Thoracic aorta (tissue), 2 donors: ENCODE data around the gene ILKAP. TPM values are rescaled to one million over a fixed set of nuclear protein-coding genes. Genes with fewer than 3 reads are reported as not detected.

Experiments used
- ATAC-seq: fragments of 150-250 bp; one replicate; pipeline ENCODE4 v1.8.0; 2017; ENCODE audit warnings: low read depth; ENCODE audit not compliant: insufficient number of reproducible peaks, low FRiP score
- DNase-seq: peaks from one replicate; pipeline ENCODE4 v3.0.0-alpha.2; 2020; ENCODE audit warnings: low spot score
- H3K27ac ChIP-seq, 2 donors: fragments of 200-600 bp; sonication (generic); 1 replicate in 1 of 2; 2 replicates in 1 of 2; pipeline ENCODE4 v1.5.1; 2016; ENCODE audit warnings: mild to moderate bottlenecking in 2 of 2, moderate library complexity in 2 of 2
- H3K27me3 ChIP-seq: fragments of 200-600 bp; sonication (generic); replicated peaks from 2 replicates; pipeline ENCODE4 v1.6.0; 2016; ENCODE audit warnings: mild to moderate bottlenecking; ENCODE audit not compliant: insufficient read depth
- H3K36me3 ChIP-seq: fragments of 200-600 bp; sonication (generic); one replicate; pipeline ENCODE4 v1.5.1; 2016
- H3K4me1 ChIP-seq, 2 donors: fragments of 200-600 bp; sonication (generic); 1 replicate in 1 of 2; 2 replicates in 1 of 2; pipeline versions ENCODE4 v1.5.1 to v1.6.0; 2016; ENCODE audit warnings: low read depth in 2 of 2, mild to moderate bottlenecking in 1 of 2; ENCODE audit not compliant: control insufficient read depth in 1 of 2
- H3K4me3 ChIP-seq: fragments of 200-600 bp; sonication (generic); 2 replicates; pipeline ENCODE4 v1.5.1; 2016; ENCODE audit warnings: mild to moderate bottlenecking
- H3K9me3 ChIP-seq: fragments of 200-600 bp; sonication (generic); 2 replicates; pipeline ENCODE4 v1.5.1; 2016
- CTCF ChIP-seq: fragments of 200-600 bp; sonication (generic); IDR thresholded peaks from one replicate; pipeline ENCODE4 v1.5.1; 2019; ENCODE audit warnings: antibody characterized with exemption
- total RNA-seq, 2 donors: library from RNA; depleted of rRNA; stranded (reverse); fragments of >200 nt; gene quantifications; one replicate each; pipeline versions ENCODE4 v1.1.0 to v1.2.3, GENCODE V29; 2016

Gene ILKAP
- total RNA-seq, 2 donors from 2014 or later: 28.6 to 58.0 TPM

DNA sequence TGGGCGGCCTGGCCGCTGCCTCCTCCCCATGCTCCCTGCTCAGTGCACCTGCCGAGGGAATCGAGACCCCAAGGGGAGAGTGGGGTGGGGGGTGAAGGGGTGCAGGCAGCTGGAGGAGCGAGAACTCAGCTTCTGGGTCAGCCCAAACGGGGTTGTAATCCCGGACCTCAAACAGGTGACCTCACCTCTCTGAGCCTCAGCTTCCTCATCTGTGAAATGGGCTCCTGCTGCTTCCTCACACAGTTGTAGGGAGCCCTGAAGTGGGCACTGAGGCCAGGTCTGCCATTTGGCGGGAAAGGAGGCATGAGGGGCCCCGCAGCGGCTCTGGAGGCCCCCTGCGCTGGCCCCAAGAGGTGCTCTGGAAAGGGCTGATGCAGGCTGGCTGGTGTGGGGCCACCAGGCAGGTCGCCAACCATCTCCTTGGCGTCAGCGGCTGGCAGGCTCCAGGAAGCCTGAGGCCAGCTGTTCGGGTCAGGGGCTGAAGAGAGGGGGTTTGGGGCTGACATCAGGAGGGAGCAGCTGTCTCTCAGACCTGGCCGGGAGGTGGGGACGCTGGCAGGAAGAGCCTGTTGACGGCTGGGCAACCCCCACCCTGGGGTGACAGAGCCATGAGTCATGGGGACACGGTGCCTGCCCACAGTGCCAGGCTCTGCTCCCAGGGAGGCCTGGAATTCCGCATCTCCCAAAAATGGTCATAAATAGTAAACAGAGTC, 60.1 kb downstream of the ILKAP start:
- peak overlapping the region; percentile 44 to 69 for H3K27ac ChIP-seq
- no peak for ATAC-seq
- no peak for TF ChIP-seq CTCF
- no peaks in the 10 kb centered on the region for H3K27me3 ChIP-seq
- peak overlapping the region; percentile 54 for H3K4me3 ChIP-seq
- DNase-seq: no peak
- no peaks in the 10 kb centered on the region for H3K36me3 ChIP-seq
- no peaks in the 10 kb centered on the region for H3K9me3 ChIP-seq
- H3K4me1 ChIP-seq: peaks cover 21 to 56% of the 10 kb centered on the region in 2 donors

DNA sequence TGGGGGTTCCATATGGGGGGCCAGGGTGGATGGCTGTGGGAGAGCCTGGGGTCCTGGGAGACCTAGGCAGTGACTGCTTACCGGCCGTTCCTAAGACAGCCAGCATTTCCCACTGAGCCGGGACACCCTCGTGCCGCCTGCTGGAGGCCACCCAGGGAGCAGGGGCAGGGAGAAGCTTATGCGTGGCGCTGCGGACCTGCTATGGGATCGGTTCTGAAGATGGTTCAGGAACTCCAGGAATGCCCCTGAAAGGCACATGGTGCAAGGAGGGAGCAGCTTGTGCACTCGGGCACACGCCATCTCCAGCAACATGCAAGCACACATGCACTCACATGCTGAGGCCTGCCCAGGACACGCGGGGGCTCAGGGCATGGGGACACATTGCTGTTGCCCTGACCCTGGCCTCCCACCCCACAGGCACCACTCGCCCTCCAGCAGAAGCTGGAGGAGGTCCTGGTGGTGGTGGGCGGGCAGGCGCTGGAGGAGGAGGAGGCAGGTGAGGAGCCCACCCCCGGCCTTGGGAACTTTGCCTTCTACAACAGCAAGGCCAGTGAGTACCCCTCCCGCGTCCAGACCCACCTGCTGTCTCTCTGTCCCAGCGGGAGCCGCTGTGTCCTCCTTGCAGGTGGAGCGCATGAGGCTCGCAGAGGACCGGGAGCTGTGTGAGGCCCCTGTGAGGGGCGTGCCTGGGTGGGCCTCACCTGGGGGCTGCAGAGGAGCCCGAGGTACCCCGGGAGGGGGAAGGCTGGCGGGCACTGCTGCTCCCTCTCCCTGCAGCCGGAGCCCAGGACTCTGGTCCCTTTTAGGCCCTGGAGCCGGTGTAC, 60.9 kb downstream of the ILKAP start:
- H3K27me3 ChIP-seq: no peaks in the 10 kb centered on the region
- peak overlapping the region; percentile 54 for H3K4me3 ChIP-seq
- DNase-seq (no peak), ATAC-seq (no peak)
- TF ChIP-seq CTCF: no peak
- peaks cover 29 to 64% of the 10 kb centered on the region in 2 donors for H3K4me1 ChIP-seq
- no peaks in the 10 kb centered on the region for H3K36me3 ChIP-seq
- H3K27ac ChIP-seq: peak overlapping the region; percentile 44 to 69
- no peaks in the 10 kb centered on the region for H3K9me3 ChIP-seq

GRCh38 chr2:238141541-238142318, 61.8 kb downstream of the ILKAP start:
- no peak for TF ChIP-seq CTCF
- peak overlapping the region in 1 of 2 donors; percentile 22 for H3K27ac ChIP-seq
- H3K36me3 ChIP-seq: no peaks in the 10 kb centered on the region
- H3K4me1 ChIP-seq: peaks cover 30 to 65% of the 10 kb centered on the region in 2 donors
- ATAC-seq (no peak), DNase-seq (no peak)
- peak overlapping the region; percentile 12 for H3K4me3 ChIP-seq
- H3K27me3 ChIP-seq: no peaks in the 10 kb centered on the region
- no peaks in the 10 kb centered on the region for H3K9me3 ChIP-seq

GRCh38 chr2:238140721-238141540, 62.6 kb downstream of the ILKAP start:
- no peaks in the 10 kb centered on the region for H3K9me3 ChIP-seq
- H3K4me1 ChIP-seq: peaks cover 30 to 65% of the 10 kb centered on the region in 2 donors
- no peak for TF ChIP-seq CTCF
- no peak overlapping the region for H3K4me3 ChIP-seq
- no peaks in the 10 kb centered on the region for H3K27me3 ChIP-seq
- no peak overlapping the region for H3K27ac ChIP-seq
- DNase-seq (no peak), ATAC-seq (no peak)
- H3K36me3 ChIP-seq: no peaks in the 10 kb centered on the region
